Right renal cortex interstitium (tissue), 3 donors: ENCODE measurements around the gene AXIN1. TPM values are rescaled to one million over a fixed set of nuclear protein-coding genes. Genes with fewer than 3 reads are reported as not detected.
"Not testable (repeated sequence)": the region's sequence is repeated elsewhere in the genome, so short reads cannot be mapped to it uniquely, and the experiment has no call there.

Experiments
- DNase-seq, 3 donors: peaks; one replicate each; pipeline ENCODE4 v3.0.0-alpha.2; 2013; ENCODE audit warnings: low read depth in 3 of 3, low spot score in 2 of 3
- polyA plus RNA-seq, 3 donors: library from polyadenylated mRNA; unstranded; fragments of 120-200 nt; gene quantifications; one replicate each; pipeline ENCODE4 v1.2.1, GENCODE V29; 2013; ENCODE audit not compliant: insufficient read length in 3 of 3

Gene AXIN1, protein sequence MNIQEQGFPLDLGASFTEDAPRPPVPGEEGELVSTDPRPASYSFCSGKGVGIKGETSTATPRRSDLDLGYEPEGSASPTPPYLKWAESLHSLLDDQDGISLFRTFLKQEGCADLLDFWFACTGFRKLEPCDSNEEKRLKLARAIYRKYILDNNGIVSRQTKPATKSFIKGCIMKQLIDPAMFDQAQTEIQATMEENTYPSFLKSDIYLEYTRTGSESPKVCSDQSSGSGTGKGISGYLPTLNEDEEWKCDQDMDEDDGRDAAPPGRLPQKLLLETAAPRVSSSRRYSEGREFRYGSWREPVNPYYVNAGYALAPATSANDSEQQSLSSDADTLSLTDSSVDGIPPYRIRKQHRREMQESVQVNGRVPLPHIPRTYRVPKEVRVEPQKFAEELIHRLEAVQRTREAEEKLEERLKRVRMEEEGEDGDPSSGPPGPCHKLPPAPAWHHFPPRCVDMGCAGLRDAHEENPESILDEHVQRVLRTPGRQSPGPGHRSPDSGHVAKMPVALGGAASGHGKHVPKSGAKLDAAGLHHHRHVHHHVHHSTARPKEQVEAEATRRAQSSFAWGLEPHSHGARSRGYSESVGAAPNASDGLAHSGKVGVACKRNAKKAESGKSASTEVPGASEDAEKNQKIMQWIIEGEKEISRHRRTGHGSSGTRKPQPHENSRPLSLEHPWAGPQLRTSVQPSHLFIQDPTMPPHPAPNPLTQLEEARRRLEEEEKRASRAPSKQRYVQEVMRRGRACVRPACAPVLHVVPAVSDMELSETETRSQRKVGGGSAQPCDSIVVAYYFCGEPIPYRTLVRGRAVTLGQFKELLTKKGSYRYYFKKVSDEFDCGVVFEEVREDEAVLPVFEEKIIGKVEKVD
- 10 to 100 TPM; 15.2 to 17.0 (median 15.5) TPM for polyA plus RNA-seq

DNA sequence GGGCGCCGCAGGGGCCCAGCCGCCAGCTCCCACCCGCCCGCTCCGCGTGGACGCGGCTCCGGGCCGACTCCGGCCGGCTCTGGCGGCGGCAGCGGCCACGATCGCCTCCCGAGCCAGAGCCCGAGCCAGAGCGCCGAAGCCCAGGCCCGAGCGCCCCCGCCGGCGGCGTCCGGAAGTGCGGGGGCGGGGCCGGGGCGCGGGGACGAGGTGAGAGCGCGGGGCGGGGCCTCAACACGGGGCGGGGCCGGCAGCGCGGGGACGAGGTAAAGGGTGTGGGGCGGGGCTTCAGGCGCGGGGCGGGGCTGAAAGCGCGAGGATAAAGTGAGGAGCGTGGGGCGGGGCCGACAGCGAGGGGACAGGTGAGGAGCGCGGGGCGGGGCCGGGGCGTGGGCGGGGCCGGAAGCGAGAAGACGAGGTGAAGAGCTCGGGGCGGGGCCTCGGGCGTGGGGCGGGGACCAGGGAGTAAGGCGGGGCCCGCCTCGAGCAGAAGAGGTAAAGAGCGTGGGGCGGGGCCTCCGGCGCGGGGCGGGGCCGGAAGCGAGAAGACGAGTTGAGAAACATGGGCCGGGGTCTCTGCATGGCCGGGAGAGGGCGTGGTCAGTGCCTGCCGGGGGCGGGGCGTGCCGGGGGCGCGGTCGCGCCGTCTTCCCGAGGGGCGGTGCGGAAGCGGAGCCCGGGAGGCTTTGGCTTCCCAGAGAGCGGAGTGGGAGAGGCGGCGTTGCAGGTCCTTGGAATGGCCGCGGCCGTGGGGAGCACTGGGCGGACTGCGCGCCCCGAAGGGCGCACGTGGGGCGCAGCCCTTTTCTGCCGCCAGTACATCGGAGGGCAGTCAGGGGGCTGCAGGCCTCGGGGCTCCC, at the start of gene AXIN1:
Gene AXIN1 (minus strand): TSS at position 177 of the 857 bp plus-strand sequence. CDS start 5,698 bp downstream, outside the sequence.
- DNase-seq: peak; percentile 63 to 88 (median 87)

DNA sequence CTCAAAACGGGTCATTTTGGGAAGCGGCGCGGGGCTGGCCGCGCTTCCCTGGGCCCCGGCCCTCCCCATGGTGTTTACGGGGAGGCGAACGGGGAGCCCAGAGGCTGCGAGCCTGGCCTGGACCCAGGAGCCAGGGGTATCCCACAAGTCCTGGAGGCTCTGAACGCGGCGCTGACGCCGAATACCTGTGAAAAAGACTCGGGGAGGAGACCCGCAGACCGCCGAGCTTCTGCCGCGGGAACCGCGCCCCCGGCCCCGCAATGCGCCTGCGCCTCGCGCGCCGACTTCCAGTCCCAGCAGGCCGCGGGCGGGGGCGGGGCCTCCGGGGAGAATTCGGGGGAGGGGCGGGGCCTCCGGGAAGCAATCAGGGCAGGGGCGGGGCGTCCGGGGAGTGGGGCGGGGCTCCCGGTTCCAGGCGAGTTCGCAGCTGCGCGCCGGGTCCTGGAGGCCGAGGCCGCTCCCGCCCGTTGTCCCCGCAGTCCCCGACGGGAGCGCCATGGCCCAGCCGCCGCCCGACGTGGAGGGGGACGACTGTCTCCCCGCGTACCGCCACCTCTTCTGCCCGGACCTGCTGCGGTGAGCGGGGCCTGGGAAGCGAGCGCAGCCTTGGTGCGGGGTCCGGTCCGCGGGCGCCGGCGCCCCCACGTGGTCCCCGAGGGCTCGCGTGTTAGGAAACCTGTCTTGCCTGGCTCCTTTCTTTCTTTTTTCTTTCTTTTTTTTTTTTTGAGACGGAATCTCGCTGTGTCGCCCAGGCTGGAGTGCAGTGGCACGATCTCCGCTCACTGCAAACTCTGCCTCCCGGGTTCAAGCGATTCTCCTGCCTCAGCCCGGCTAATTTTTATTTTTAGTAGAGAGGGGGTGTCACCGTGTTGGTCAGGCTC, 49.2 kb upstream of the AXIN1 start, which contains the start of gene DECR2:
Gene DECR2 (plus strand): TSS at position 418 of the 881 bp plus-strand sequence. CDS start 79 bp downstream, at position 497.
- DNase-seq: peak in 2 of 3 donors; percentile 84 to 87

DNA sequence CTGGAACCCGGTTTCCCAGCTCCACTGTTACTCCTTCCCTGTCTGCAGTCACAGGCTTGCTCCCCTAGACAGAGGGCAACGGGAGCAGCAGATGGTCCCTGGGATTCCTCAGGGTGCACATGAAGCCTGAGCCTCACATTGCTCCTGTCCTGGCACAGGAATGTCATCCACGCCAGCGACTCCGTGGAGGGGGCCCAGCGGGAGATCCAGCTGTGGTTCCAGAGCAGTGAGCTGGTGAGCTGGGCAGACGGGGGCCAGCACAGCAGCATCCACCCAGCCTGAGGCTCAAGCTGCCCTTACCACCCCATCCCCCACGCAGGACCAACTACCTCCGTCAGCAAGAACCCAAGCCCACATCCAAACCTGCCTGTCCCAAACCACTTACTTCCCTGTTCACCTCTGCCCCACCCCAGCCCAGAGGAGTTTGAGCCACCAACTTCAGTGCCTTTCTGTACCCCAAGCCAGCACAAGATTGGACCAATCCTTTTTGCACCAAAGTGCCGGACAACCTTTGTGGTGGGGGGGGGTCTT, 47.6 kb upstream of the AXIN1 start:
- no peak for DNase-seq

DNA sequence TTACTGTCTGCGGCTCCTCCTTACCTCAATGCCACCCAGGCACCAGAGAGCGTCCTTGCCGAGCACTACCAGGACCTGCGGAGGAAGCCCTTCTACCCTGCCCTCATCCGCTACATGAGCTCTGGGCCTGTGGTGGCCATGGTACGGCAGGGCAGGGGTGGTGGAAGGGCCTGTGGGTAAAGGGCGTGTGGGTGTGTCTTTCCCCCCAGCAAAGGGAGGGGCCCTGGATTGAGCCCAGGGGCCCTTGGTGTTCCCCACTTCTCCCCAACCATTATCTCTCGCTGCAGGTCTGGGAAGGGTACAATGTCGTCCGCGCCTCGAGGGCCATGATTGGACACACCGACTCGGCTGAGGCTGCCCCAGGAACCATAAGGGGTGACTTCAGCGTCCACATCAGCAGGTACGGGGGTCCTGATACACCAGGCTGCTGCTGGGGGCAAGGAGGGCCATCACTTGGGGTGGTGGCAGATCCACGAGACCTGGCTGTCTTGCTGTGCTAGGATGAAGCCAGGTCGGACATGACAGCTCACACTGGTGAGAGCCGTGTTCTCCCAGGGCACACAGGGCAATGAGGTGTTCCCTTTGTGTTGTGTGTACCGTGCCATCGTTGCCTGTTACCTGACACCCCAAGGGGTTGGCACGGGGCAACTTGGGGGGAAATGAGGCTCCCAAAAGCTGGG, 47.0 kb upstream of the AXIN1 start:
- no peak for DNase-seq

DNA sequence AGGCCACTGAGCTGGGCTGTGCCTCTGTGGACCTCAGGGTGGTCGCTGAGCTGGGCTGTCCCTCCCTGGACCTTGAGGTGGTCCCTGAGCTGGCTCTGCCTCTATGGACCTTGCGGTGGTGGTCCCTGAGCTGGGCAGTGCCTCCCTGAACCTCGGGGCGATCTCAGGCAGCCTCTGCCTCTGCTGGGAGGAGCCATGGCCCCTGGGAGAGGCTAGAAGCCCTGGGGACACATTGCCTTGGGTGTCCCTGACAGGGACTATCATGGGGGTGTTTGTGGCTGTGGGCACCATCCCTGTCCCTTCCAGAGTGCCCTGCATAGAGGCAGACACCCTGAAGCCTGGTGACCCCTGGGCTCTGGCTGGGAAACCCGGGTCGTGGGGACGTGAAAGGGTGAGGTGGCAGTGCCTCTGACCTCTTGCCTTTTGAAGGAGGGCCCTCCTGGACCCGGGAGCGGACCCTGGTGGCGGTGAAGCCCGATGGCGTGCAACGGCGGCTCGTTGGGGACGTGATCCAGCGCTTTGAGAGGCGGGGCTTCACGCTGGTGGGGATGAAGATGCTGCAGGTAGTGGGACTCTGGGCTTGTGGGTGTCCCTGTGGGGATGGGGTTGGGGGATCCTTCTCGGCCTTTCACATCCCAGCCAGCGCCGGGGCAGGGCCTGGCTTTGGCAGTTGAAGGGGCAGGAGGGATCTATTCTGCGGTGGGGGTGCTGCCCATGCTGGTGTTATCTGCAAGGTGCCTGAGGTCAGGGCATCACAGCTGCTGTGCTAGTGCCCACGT, 46.2 kb upstream of the AXIN1 start:
- DNase-seq: no peak

DNA sequence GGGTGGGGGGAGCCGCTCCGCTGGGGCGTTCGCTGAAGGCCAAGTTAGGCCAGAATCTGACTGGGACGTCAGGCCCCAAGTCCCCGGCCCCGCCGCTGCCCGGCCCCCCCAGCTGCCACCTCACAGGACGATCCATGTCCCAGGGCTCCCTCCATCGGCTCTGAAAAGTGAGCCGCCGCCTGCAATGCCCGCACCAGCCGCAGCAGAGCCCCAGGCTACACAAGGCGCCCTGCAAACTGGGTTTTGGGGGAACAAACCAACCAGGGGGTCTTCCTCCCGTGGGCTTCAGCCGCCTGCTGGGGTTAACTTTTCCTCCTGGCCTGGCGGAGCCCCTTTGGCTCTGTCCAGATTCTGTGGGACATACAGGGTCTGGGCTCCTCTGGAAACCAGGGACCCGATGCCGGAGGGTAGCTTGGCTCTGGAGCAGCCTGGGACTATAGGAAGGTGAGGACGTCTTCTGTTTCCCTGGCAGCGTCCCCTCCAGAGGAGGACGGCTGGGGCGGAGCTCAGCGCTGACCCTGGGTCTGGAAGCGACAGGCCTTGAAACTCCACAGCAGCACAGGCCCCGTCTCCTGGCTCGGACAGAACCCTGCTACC, 45.3 kb upstream of the AXIN1 start:
- no peak for DNase-seq

DNA sequence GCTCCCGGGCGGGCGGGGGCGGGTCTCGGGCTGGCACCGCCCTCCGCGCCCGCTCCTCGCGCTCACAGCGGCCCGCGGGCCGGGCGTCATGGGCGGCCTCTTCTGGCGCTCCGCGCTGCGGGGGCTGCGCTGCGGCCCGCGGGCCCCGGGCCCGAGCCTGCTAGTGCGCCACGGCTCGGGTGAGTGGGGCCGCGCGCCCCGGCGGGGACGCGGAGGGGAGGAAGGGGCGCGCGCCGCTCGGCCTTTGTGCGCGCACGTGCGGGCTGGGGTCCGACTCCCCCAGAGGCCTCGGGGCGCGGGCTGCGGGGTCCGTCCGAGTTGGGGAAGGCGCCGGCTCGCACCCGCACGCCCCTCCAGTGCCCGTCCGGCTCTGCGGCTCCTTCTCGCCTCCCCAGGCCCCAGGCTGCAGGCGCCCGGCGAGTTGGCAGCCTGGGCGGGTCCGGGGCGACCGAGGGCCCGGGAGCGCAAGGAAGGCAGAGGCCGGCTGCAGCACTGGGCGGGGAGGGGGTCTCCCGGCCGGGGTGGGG, 44.7 kb upstream of the AXIN1 start, which contains the start of gene NME4:
Gene NME4 (plus strand): TSS at position 65 of the 527 bp plus-strand sequence. CDS start 24 bp downstream, at position 89.
- no peak for DNase-seq

DNA sequence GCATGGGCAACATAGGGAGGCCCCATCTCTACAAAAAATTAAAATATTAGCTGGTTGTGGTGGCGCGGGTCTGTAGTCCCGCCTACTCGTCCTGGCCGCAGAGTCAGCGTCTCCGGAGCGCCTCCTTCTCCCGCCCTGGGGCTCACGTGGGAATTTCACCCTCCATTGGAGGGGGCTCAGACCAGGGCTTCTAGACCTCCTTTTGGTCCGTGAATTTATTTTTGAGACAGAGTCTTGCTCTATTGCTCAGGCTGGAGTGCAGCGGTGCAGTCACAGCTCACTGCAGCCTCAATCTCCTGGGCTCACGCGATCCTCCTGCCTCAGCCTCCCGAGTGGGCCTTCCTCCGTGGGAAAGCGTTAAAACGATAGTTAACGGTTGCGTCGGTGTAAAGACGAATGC, 44.1 kb upstream of the AXIN1 start:
- no peak for DNase-seq

DNA sequence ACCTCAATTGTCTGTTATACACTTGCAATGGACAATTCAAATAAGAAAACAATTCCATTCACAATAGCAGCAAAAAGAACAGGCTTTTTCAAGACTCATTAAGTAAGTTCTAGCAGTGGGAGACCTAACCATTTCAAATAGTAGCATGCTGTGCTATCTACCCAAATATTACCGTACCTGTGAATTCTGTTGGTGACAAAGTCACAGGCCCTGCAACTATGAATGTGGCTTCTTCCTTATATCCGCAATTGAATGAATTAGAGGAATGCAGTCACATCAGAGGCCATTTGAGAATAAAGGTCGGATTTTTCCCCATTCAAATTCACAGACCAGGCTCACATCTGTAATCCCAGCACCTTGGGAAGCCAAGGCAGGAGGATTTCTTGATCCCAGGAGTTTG, 43.7 kb upstream of the AXIN1 start:
- DNase-seq: no peak

DNA sequence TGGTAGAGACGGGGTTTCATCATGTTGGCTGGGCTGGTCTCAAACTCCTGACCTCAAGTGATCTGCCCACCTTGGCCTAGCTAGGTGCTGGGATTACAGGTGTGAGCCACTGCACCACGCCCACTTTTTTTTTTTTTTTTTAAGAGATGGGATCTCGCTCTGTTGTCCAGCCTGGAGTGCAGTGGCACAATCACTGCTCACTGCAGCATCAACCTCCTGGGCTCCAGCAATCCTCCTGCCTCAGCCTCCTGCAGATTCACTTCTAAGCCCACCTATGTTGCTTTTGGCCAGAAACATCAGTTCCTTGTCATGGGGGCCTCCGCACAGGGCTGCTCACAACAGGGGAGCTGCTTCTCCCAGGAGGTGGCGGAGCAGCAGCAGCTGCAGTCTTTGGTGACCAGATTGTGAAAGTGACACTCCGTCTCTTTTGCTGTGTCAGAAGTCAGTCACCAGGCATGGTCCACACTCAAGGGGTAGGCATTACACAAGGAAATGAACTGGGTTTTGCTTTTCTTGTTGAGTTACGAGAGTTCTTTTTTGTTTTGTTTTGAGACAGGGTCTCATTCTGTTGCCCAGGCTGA, 40.0 kb upstream of the AXIN1 start:
- DNase-seq: no peak

DNA sequence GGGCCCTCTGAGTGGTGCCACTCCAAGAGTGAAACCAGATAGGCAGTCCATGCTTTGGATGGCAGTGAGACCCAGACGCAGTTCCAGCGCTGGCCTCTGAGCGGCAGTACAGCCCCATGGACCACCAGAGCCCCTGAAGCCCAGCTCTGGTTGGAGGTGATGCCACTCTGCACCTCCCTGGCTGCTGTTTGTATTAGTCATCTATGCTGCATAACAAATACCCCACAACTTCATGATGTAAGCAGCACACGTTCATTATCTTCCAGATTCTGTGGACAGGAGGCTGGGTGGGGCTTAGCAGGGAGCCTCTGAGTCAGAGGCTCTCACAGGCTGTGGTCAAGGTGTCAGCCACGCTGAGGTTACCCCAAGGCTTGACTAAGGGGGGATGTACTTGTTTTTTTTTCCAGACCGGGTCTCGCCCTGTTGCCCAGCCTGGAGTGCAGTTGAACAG, 39.4 kb upstream of the AXIN1 start:
- no peak for DNase-seq

DNA sequence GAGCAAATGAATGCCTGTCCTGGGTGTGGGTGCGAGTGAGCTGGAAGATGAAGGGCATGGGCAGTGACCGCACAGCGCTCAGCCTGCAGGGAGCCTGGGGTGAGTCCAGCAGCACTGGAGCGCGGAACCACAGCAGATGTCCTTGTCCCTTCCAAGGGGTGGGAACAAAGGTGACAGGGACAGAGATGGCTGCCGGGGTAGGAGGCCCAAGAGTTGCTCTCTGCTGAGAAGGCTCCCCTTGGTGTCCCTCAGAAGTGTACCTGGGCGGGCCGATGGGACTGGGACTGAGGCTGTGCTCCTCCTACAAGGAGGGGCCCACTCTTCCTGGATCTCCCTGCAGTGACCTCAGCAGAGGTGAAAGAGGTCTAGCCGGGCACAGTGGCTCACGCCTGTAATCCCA, 36.8 kb upstream of the AXIN1 start:
- no peak for DNase-seq

DNA sequence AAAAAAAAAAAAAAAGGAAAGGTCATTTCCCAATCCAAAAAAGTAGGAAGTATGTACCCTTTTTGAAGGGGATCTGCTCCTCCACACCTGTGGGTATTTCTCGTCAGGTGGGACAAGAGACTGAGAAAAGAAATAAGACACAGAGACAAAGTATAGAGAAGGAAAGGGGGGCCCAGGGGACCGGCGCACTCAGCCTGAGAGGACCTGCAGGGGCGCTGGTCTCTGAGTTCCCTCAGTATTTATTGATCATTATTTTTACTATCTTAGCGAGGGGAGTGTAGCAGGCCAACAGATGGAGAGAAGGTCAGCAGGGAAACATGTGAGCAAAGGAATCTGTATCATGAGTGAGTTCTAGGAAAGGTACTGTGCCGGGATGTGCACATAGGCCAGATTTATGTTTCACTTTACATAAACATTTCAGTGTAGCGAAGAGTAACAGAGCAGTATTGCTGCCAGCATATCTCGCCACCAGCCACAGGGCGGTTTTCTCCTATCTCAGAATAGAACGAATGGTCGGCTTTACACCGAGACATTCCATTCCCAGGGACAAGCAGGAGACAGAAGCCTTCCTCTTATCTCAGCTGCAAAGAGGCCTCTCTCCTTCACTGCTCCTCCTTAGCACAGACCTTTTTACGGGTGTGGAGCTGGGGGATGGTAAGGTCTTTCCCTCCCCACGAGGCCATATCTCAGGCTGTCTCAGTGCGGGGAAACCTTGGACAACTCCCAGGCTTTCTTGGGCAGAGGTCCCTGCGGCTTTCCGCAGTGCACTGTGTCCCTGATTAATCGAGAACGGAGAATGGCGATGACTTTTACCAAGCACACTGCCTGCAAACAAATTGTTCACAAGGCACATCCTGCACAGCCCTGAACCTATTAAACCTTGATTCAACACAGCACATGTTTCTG, 35.5 kb upstream of the AXIN1 start:
- not testable (repeated sequence) for DNase-seq

DNA sequence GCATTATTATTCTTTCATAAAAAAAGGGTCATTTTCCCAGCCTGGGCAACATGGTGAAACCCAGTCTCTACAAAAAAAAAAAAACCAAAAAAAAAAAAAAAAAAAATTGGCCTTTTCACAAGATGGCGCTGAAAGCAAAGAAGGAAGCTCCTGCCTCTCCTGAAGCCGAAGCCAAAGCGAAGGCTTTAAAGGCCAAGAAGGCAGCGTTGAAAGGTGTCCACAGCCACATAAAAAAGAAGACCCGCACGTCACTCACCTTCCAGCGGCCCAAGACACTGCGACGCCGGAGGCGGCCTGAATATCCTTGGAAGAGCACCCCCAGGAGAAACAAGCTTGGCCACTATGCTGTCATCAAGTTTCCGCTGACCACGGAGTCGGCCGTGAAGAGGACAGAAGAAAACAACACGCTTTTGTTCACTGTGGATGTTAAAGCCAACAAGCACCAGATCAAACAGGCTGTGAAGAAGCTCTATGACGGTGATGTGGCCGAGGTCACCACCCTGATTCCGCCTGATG, 34.2 kb upstream of the AXIN1 start:
- DNase-seq: no peak

DNA sequence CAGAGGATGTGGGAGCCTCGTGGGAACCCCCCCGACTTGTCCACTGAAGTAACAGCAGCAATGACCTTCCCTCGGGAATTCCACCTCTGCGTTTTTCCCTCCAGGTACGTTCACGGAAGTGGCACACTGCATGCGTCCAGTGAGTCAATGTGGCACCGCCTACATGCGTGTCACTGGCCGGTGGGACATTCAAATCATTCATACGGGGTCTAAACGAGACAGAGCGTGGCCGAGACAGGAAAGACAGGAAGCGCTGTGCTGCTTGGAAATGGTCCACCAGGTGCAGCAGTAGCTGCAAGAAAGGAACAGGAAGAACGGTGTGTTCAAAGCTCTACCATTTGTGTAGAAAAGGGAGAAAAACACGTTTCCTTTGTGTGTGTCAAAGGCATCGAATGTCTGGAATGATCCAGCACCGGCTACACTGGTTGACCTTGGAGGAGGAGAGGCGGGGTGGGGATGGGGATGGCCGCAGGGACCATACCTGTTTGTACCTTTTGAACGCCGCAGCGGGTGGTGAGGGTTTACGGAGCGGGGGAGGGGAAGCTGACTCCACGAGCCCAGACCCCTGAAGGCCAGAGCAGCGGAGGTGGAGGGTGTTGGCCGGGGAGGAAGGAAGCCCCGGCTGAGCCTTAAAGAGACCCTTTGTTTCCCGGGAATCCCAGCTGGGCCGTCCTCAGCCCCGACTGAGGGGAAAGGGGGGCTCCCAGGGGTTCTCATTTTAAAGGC, 31.0 kb upstream of the AXIN1 start:
- no peak for DNase-seq
